ENCODE measurements around the gene AQR. TPM values are rescaled to one million over a fixed set of nuclear protein-coding genes. Genes with fewer than 3 reads are reported as not detected.

Gene AQR
- total and polyA plus RNA-seq, 2 experiments from 2014 or later = 42.3 to 67.3 TPM

DNA sequence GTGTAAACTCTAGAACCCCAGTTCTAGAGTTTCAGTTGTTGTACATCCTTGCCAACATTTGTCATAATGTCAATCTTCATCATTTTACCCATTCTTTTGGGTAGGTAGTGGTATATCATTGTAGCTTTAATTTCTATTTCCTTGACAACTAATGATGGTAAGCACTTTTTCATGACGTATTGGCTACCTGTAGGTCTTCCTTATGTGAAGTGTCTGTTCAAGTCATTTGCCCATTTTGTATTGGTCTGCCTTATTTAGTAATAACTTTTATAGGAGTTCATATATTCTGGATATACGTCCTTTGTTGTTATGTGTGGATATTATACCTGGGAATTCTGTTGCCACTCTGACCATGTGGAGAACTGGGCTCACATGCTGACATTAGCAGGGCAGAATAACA lies 100.4 kb downstream of the AQR start:
- TF ChIP-seq POLR2AphosphoS5 (IDR thresholded peaks at IDR 0.05; ENCODE audit: low read depth) (no peak), CREB1 (CRISPR knock-in tag; IDR thresholded peaks at IDR 0.05; ENCODE audit: low read depth) (no peak), JUNB (IDR thresholded peaks at IDR 0.05; ENCODE audit: unreplicated experiment) (no peak), EZH2phosphoT487 (IDR thresholded peaks at IDR 0.05; ENCODE audit: unreplicated experiment) (no peak)
- H3F3A ChIP-seq (replicated peaks; ENCODE audit: low read depth) = no peaks in the 10 kb centered on the region
- peaks cover 47% of the 10 kb centered on the region; the same call in 2 of the 3 replicates for H3K36me3 Mint-ChIP-seq (ENCODE audit: low read depth)

DNA sequence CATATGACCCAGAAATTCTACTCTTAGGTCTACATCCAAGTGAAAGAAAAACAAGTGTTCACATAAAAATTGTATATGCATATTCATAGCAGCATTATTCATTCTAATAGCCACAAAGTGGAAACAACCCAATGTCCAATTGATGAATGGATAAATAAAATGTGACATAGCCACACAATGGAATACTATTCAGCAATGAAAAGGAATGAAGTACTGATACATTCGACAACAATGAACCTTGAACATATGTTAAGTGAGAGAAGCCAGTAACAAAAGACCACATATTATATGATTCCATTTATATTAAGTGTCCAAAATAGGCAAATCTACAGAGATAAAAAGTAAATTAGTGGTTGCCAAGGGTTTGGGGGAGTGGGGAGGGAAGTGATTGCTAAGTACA lies 104.0 kb downstream of the AQR start:
- Histone ChIP-seq H3K4me2 (no peak overlapping the region), H4K20me1 (replicated peaks; ENCODE audit: insufficient read depth) (no peaks in the 10 kb centered on the region), H3K27ac (ENCODE audit: low read depth) (no peak overlapping the region), H3K79me2 (replicated peaks; ENCODE audit: insufficient read depth) (no peaks in the 10 kb centered on the region), H3K9me2 (ENCODE audit: insufficient read depth) (no peaks in the 10 kb centered on the region), H3K4me1 (ENCODE audit: insufficient read depth) (no peaks in the 10 kb centered on the region), H3F3A (replicated peaks; ENCODE audit: low read depth) (no peaks in the 10 kb centered on the region), H3K36me3 (ENCODE audit: insufficient read depth) (peaks cover 24% of the 10 kb centered on the region), H2AFZ (no peak overlapping the region), H3K4me3 (no peak overlapping the region), H3K27me3 (ENCODE audit: insufficient read depth) (no peaks in the 10 kb centered on the region)
- Mint-ChIP-seq H3K4me1 (no peaks in the 10 kb centered on the region), H3K9me3 (no peaks in the 10 kb centered on the region), H3K27ac (no peak overlapping the region), H3K36me3 (ENCODE audit: low read depth) (peaks cover 42% of the 10 kb centered on the region; the same call in 2 of the 3 replicates), H3K4me3 (no peak overlapping the region), H3K27me3 (ENCODE audit: insufficient read depth, low read depth, poor library complexity) (peaks cover 5% of the 10 kb centered on the region)
- ATAC-seq (no peak), DNase-seq (ENCODE audit: low spot score) (no peak)
- no peak for TF ChIP-seq STAT1 (IDR thresholded peaks at IDR 0.05; ENCODE audit: unreplicated experiment)
- TF ChIP-seq ZNF114 (CRISPR knock-in tag; IDR thresholded peaks at IDR 0.05) = no peak
- TF ChIP-seq POLR2AphosphoS5 (IDR thresholded peaks at IDR 0.05; ENCODE audit: low read depth) = no peak
- no peak for TF ChIP-seq EZH2phosphoT487 (IDR thresholded peaks at IDR 0.05; ENCODE audit: unreplicated experiment)
- TF ChIP-seq CREB1 (CRISPR knock-in tag; IDR thresholded peaks at IDR 0.05; ENCODE audit: low read depth) = no peak
- TF ChIP-seq, protein P1, sequence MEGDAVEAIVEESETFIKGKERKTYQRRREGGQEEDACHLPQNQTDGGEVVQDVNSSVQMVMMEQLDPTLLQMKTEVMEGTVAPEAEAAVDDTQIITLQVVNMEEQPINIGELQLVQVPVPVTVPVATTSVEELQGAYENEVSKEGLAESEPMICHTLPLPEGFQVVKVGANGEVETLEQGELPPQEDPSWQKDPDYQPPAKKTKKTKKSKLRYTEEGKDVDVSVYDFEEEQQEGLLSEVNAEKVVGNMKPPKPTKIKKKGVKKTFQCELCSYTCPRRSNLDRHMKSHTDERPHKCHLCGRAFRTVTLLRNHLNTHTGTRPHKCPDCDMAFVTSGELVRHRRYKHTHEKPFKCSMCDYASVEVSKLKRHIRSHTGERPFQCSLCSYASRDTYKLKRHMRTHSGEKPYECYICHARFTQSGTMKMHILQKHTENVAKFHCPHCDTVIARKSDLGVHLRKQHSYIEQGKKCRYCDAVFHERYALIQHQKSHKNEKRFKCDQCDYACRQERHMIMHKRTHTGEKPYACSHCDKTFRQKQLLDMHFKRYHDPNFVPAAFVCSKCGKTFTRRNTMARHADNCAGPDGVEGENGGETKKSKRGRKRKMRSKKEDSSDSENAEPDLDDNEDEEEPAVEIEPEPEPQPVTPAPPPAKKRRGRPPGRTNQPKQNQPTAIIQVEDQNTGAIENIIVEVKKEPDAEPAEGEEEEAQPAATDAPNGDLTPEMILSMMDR (conservative IDR thresholded peaks at IDR 0.05; ENCODE audit: low read depth in 2 of 2) = no peak
- no peak for TF ChIP-seq EZH2 (IDR thresholded peaks at IDR 0.05; ENCODE audit: low read depth, unreplicated experiment)
- TF ChIP-seq NANOG (IDR thresholded peaks at IDR 0.05; ENCODE audit: borderline replicate concordance) = no peak
- TF ChIP-seq ZNF331 (CRISPR knock-in tag; IDR thresholded peaks at IDR 0.05; ENCODE audit: low read depth) = no peak
- no peak for TF ChIP-seq JUNB (IDR thresholded peaks at IDR 0.05; ENCODE audit: unreplicated experiment)
- TF ChIP-seq, protein P2, sequence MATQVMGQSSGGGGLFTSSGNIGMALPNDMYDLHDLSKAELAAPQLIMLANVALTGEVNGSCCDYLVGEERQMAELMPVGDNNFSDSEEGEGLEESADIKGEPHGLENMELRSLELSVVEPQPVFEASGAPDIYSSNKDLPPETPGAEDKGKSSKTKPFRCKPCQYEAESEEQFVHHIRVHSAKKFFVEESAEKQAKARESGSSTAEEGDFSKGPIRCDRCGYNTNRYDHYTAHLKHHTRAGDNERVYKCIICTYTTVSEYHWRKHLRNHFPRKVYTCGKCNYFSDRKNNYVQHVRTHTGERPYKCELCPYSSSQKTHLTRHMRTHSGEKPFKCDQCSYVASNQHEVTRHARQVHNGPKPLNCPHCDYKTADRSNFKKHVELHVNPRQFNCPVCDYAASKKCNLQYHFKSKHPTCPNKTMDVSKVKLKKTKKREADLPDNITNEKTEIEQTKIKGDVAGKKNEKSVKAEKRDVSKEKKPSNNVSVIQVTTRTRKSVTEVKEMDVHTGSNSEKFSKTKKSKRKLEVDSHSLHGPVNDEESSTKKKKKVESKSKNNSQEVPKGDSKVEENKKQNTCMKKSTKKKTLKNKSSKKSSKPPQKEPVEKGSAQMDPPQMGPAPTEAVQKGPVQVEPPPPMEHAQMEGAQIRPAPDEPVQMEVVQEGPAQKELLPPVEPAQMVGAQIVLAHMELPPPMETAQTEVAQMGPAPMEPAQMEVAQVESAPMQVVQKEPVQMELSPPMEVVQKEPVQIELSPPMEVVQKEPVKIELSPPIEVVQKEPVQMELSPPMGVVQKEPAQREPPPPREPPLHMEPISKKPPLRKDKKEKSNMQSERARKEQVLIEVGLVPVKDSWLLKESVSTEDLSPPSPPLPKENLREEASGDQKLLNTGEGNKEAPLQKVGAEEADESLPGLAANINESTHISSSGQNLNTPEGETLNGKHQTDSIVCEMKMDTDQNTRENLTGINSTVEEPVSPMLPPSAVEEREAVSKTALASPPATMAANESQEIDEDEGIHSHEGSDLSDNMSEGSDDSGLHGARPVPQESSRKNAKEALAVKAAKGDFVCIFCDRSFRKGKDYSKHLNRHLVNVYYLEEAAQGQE (IDR thresholded peaks at IDR 0.05; ENCODE audit: unreplicated experiment) = no peak

More for the DNA sequence above, 100.4 kb downstream of the AQR start:
- H3K79me2 ChIP-seq (replicated peaks; ENCODE audit: insufficient read depth) = no peaks in the 10 kb centered on the region
- H4K20me1 ChIP-seq (replicated peaks; ENCODE audit: insufficient read depth) = no peaks in the 10 kb centered on the region
- H3K4me2 ChIP-seq = no peak overlapping the region
- H3K27me3 ChIP-seq (ENCODE audit: insufficient read depth) = no peaks in the 10 kb centered on the region
- no peak for ATAC-seq
- Mint-ChIP-seq H3K4me1 (no peaks in the 10 kb centered on the region), H3K9me3 (no peaks in the 10 kb centered on the region), H3K27me3 (ENCODE audit: insufficient read depth, low read depth, poor library complexity) (no peaks in the 10 kb centered on the region), H3K4me3 (no peak overlapping the region), H3K27ac (no peak overlapping the region)
- H3K4me3 ChIP-seq = no peak overlapping the region
- no peaks in the 10 kb centered on the region for H3K9me2 ChIP-seq (ENCODE audit: insufficient read depth)
- H3K4me1 ChIP-seq (ENCODE audit: insufficient read depth) = no peaks in the 10 kb centered on the region
- H3K27ac ChIP-seq (ENCODE audit: low read depth) = no peak overlapping the region
- H3K36me3 ChIP-seq (ENCODE audit: insufficient read depth) = peaks cover 22% of the 10 kb centered on the region; the same call in 1 of the 2 replicates
- no peak for DNase-seq (ENCODE audit: low spot score)
- no peak overlapping the region for H2AFZ ChIP-seq

Data from GM23338 (cell line).